Ovary (tissue), 3 donors: Measurements from ENCODE around the gene TTC9B.

Experiments used
- EP300 ChIP-seq: sonication (generic); formaldehyde crosslinking; IDR thresholded peaks from one replicate; pipeline ENCODE4 v1.6.1; 2017; ENCODE audit warnings: antibody characterized with exemption
- POLR2A ChIP-seq: fragments of 450-650 bp; IDR thresholded peaks from one replicate; pipeline ENCODE4 v1.6.1; 2017; ENCODE audit warnings: antibody characterized with exemption, mild to moderate bottlenecking, moderate library complexity
- TF ChIP-seq, protein P1 (sequence below), 3 donors: fragments of 450-650 bp in 2 of 3; fragments of 200-600 bp in 1 of 3; IDR thresholded peaks; one replicate each; pipeline versions ENCODE4 v1.5.1 to v1.8.0; 2016 to 2022; ENCODE audit warnings: antibody characterized with exemption in 3 of 3, mild to moderate bottlenecking in 1 of 3
- donor health status: DM: no; HTN: no; CAD: no.

DNA sequence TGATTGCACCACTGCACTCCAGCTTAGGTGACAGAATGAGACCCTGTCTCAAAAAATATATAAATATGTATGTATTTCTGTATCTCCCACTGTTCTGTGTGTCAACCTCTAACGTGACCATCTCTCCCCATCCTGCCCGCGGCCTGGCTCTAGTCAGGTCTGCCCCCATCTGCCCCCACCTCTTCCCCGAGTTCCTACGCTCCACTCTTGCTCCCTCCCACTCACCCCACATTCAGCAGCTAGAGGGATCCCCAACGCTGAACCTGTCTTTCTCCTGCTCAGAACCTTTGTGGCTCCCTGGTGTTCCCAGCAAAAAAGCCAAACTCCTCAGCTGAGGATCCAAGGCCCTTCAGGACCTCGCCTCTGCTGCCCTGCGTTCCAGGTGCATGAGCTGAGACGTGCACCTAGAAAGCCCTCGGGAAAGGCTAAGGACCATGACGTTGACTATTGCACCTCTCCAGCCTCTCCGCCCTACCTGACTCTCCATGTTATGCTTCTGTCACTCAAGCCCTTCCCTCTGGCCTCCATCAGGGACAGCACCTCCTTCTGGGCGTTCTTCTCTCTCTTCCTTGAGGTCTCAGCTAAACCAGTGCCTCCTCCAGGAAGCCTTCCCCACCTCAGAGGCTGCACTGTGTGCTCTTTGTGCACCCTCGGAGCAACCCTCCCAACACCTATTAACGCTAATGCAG is 48.9 kb upstream of the TTC9B start:
- TF ChIP-seq EP300 (no peak), POLR2A (no peak)
- TF ChIP-seq, protein P1, sequence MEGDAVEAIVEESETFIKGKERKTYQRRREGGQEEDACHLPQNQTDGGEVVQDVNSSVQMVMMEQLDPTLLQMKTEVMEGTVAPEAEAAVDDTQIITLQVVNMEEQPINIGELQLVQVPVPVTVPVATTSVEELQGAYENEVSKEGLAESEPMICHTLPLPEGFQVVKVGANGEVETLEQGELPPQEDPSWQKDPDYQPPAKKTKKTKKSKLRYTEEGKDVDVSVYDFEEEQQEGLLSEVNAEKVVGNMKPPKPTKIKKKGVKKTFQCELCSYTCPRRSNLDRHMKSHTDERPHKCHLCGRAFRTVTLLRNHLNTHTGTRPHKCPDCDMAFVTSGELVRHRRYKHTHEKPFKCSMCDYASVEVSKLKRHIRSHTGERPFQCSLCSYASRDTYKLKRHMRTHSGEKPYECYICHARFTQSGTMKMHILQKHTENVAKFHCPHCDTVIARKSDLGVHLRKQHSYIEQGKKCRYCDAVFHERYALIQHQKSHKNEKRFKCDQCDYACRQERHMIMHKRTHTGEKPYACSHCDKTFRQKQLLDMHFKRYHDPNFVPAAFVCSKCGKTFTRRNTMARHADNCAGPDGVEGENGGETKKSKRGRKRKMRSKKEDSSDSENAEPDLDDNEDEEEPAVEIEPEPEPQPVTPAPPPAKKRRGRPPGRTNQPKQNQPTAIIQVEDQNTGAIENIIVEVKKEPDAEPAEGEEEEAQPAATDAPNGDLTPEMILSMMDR (IDR thresholded peaks at IDR 0.05): no peak
